Panc1 (cell line): Measurements from ENCODE around the gene PPP1R13L. TPM values are rescaled to one million over a fixed set of nuclear protein-coding genes. Genes with fewer than 3 reads are reported as not detected.

Experiments used
- ATAC-seq: fragments of 200-7000 bp; cut with Tn5 transposase; 2 replicates; pipeline ENCODE4 v1.9.1; 2020; ENCODE audit warnings: mild to moderate bottlenecking, moderate library complexity
- BruUV-seq: library from RNA; stranded (reverse); fragments of 400-500 nt; replicated peaks from 2 replicates; lab custom pipeline; 2021; lab: Mats Ljungman, UMichigan
- CTCF ChIA-PET: fragments of 300-600 bp; sonication (Branson Sonifier 250); formaldehyde crosslinking; loops from one replicate; lab custom pipeline; 2022; ENCODE audit warnings: antibody characterized with exemption; lab: Charles Lee
- POLR2A ChIA-PET: fragments of 300-600 bp; sonication (Branson Sonifier 250); formaldehyde crosslinking; loops from one replicate; lab custom pipeline; 2022; ENCODE audit warnings: antibody characterized with exemption; lab: Charles Lee
- DNase-seq: peaks from one replicate; pipeline ENCODE4 v3.0.0-alpha.2; 2010; ENCODE audit warnings: low read depth, low spot score
- H3K27ac ChIP-seq: 2 replicates; pipeline ENCODE4 v1.5.1; 2011; ENCODE audit warnings: mild to moderate bottlenecking, low read length, inconsistent platforms
- H3K27me3 ChIP-seq: fragments of 200-500 bp; sonication (Bioruptor generic); 2 replicates; pipeline ENCODE4 v1.6.0; 2014; ENCODE audit warnings: low read length, inconsistent platforms; ENCODE audit not compliant: control insufficient read depth, insufficient read depth
- H3K36me3 ChIP-seq: fragments of 200-500 bp; sonication (Bioruptor generic); 2 replicates; pipeline ENCODE4 v1.5.1; 2014; ENCODE audit warnings: inconsistent platforms, mild to moderate bottlenecking, low read length, moderate library complexity; ENCODE audit not compliant: control insufficient read depth, insufficient read depth
- H3K4me1 ChIP-seq: 2 replicates; pipeline ENCODE4 v1.5.1; 2011; ENCODE audit warnings: inconsistent platforms, mild to moderate bottlenecking, low read length, moderate library complexity; ENCODE audit not compliant: control insufficient read depth, insufficient read depth
- H3K4me3 ChIP-seq, 2 experiments: 2 replicates each; pipeline ENCODE4 v1.5.1; 2011 to 2012; ENCODE audit warnings: low read depth in 2 of 2, low read length in 2 of 2, mild to moderate bottlenecking in 2 of 2, inconsistent platforms in 1 of 2, moderate library complexity in 1 of 2
- H3K9me3 ChIP-seq: fragments of 200-500 bp; sonication (Bioruptor generic); 2 replicates; pipeline ENCODE4 v1.5.1; 2014; ENCODE audit warnings: low read depth, mild to moderate bottlenecking, inconsistent platforms, low read length, moderate library complexity; ENCODE audit not compliant: control insufficient read depth, insufficient read depth
- POLR2AphosphoS5 ChIP-seq: IDR thresholded peaks from 2 replicates; pipeline ENCODE4 v1.6.1; 2012; ENCODE audit warnings: mild to moderate bottlenecking, low read depth, low read length, moderate library complexity
- SIN3A ChIP-seq: IDR thresholded peaks from 2 replicates; pipeline ENCODE4 v1.6.1; 2012; ENCODE audit warnings: low read depth, mild to moderate bottlenecking, low read length, moderate library complexity, borderline replicate concordance; ENCODE audit not compliant: insufficient read depth
- TCF7L2 ChIP-seq: IDR thresholded peaks from 2 replicates; pipeline ENCODE4 v1.6.1; 2011; ENCODE audit warnings: mild to moderate bottlenecking, low read depth, low read length, inconsistent platforms
- in situ Hi-C: cut with HindIII; loops from 2 replicates; pipeline ENCODE4 v1.10.0; 2016; ENCODE audit warnings: low sequenced_read_pairs, low pct_unique_long_range_greater_than_20kb
- intact Hi-C: fragments of 100-400 bp; cut with micrococcal nuclease; formaldehyde crosslinking; loops from one replicate; pipeline ENCODE4 v1.10.0; 2022; ENCODE audit not compliant: unreplicated experiment
- total RNA-seq: library from RNA; stranded (reverse); gene quantifications from one replicate; pipeline ENCODE4 v1.2.1, GENCODE V29; 2021; ENCODE audit not compliant: unreplicated experiment
- TF ChIP-seq, protein P1 (sequence below): fragments of 450-650 bp; IDR thresholded peaks from 2 replicates; pipeline ENCODE4 v1.5.1; 2017; ENCODE audit warnings: mild to moderate bottlenecking
- TF ChIP-seq, protein P2 (sequence below), 2 experiments: IDR thresholded peaks; 2 replicates each; pipeline ENCODE4 v1.6.1; 2011 to 2012; ENCODE audit warnings: low read depth in 2 of 2, control low read depth in 1 of 2, low read length in 1 of 2, mild to moderate bottlenecking in 1 of 2, moderate library complexity in 1 of 2; ENCODE audit not compliant: insufficient read depth in 1 of 2

The PPP1R13L gene
- total RNA-seq, 1 experiment from 2014 or later, result 39.1 TPM

DNA sequence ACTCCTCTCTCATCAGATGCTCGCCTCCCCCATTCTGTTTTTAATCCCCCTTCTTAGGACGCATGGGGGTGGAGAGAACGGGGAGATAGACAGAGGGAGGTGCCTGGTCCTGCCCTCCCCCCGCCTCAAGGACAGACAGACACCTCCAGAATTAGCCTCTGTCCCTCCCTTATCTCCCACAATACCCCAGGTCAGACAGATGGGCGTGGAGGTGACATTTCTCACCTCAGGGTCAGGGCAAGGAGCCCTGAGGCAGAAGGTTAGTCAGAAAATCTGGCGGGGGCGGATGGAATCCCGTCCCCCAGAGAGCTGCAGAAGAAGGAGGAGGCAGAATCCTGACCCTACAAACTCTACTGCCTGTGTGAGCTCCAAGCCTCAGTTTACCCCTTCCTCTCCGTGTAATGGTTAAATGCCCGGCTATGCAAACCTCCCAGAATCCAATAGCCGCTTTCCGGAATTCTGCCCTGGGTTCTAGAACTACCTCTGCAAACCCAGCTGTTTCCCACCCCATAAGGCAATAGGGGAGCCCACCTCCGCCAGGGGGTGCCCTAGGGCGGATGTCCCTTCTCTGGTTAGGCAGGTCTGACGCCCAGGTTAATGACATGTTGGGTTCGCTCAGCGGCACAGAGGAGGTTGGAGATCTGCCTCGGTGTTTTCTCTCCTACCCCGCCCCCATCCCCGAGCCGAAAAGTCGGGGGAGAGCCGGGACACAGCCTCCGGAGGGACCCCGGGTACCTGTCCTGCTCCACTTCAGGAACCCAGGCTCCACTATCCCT lies 900 bp downstream of the PPP1R13L start:
- Histone ChIP-seq H3K27ac (peak overlapping the region; percentile 90), H3K36me3 (peaks cover 4% of the 10 kb centered on the region; the same call in 1 of the 2 replicates), H3K9me3 (no peaks in the 10 kb centered on the region), H3K4me1 (peaks cover 14% of the 10 kb centered on the region), H3K4me3 (peak overlapping the region; percentile 94 to 96), H3K27me3 (no peaks in the 10 kb centered on the region)
- in situ Hi-C loops (no loop called here), intact Hi-C loops (no loop called here)
- no peak for TF ChIP-seq POLR2AphosphoS5
- TF ChIP-seq, protein P1, sequence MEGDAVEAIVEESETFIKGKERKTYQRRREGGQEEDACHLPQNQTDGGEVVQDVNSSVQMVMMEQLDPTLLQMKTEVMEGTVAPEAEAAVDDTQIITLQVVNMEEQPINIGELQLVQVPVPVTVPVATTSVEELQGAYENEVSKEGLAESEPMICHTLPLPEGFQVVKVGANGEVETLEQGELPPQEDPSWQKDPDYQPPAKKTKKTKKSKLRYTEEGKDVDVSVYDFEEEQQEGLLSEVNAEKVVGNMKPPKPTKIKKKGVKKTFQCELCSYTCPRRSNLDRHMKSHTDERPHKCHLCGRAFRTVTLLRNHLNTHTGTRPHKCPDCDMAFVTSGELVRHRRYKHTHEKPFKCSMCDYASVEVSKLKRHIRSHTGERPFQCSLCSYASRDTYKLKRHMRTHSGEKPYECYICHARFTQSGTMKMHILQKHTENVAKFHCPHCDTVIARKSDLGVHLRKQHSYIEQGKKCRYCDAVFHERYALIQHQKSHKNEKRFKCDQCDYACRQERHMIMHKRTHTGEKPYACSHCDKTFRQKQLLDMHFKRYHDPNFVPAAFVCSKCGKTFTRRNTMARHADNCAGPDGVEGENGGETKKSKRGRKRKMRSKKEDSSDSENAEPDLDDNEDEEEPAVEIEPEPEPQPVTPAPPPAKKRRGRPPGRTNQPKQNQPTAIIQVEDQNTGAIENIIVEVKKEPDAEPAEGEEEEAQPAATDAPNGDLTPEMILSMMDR, result peak; percentile 82
- ChIA-PET CTCF (interaction anchor here (0.5 kb wide), 1 partner anchor 81 kb away, joined by 6 read pairs; no protein-coding TSS in a partner anchor), POLR2A (interaction anchor here (0.6 to 1.2 kb wide), 3 partner anchors 21 to 63 kb away, joined by 4 to 20 read pairs (median 5); no protein-coding TSS in a partner anchor)
- ATAC-seq, result peak; percentile 35
- TSS peak; percentile 65 for BruUV-seq
- DNase-seq, result no peak

DNA sequence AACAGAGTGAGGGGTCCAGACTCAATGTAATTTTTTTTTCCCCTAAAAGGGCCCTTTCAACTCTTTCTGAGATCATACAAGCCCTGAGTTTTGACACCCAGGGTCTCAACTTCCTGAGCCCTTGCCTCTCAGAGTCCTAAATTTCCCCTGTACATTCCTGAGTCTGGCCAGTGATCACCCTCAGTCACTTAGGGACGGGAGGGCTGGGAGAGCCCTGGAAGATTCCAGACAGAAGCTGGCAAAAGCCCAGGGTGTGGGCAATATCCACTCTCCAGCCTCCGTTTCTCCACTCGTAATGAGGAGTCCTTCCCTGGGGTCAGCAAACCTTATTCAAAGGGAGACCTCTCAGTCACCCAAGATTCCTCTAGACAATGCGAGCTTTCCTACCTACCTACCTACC lies 1.6 kb downstream of the PPP1R13L start:
- POLR2A ChIA-PET, result no interaction called here
- TF ChIP-seq, protein P1, result no peak
- TF ChIP-seq SIN3A, result no peak
- TF ChIP-seq, protein P2, sequence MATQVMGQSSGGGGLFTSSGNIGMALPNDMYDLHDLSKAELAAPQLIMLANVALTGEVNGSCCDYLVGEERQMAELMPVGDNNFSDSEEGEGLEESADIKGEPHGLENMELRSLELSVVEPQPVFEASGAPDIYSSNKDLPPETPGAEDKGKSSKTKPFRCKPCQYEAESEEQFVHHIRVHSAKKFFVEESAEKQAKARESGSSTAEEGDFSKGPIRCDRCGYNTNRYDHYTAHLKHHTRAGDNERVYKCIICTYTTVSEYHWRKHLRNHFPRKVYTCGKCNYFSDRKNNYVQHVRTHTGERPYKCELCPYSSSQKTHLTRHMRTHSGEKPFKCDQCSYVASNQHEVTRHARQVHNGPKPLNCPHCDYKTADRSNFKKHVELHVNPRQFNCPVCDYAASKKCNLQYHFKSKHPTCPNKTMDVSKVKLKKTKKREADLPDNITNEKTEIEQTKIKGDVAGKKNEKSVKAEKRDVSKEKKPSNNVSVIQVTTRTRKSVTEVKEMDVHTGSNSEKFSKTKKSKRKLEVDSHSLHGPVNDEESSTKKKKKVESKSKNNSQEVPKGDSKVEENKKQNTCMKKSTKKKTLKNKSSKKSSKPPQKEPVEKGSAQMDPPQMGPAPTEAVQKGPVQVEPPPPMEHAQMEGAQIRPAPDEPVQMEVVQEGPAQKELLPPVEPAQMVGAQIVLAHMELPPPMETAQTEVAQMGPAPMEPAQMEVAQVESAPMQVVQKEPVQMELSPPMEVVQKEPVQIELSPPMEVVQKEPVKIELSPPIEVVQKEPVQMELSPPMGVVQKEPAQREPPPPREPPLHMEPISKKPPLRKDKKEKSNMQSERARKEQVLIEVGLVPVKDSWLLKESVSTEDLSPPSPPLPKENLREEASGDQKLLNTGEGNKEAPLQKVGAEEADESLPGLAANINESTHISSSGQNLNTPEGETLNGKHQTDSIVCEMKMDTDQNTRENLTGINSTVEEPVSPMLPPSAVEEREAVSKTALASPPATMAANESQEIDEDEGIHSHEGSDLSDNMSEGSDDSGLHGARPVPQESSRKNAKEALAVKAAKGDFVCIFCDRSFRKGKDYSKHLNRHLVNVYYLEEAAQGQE (IDR thresholded peaks at IDR 0.05; ENCODE audit: insufficient read depth in 1 of 2, low read depth in 2 of 2, low read length in 1 of 2), result no peak
- TF ChIP-seq POLR2AphosphoS5, result no peak
- no peak for TF ChIP-seq TCF7L2
- no peaks in the 10 kb centered on the region for H3K9me3 ChIP-seq
- peak overlapping the region; percentile 94 to 96 for H3K4me3 ChIP-seq
- no TSS peak for BruUV-seq
- peaks cover 14% of the 10 kb centered on the region for H3K4me1 ChIP-seq
- H3K36me3 ChIP-seq, result peaks cover 4% of the 10 kb centered on the region; the same call in 1 of the 2 replicates
- no peak for ATAC-seq
- intact Hi-C loops (no loop called here), in situ Hi-C loops (no loop called here)
- H3K27me3 ChIP-seq, result no peaks in the 10 kb centered on the region
- DNase-seq, result no peak
- H3K27ac ChIP-seq, result peak overlapping the region; percentile 90
- CTCF ChIA-PET, result interaction anchor here (0.5 to 1.3 kb wide), 3 partner anchors 13 to 82 kb away, joined by 4 to 6 read pairs (median 4); no protein-coding TSS in a partner anchor
